ENCODE data around the gene LTA.

The LTA gene

GRCh38 chr6:31569861-31570536 is 2.1 kb upstream of the LTA start:
- no peak for DNase-seq (ENCODE audit: low read depth)

GRCh38 chr6:31573239-31574105 is 1.4 kb downstream of the LTA start:
- DNase-seq (ENCODE audit: low read depth) = no peak

- DNase-seq (ENCODE audit: low read depth) = no peak
Measured at GRCh38 chr6:31574106-31575061, 2.3 kb downstream of the LTA start.

DNA sequence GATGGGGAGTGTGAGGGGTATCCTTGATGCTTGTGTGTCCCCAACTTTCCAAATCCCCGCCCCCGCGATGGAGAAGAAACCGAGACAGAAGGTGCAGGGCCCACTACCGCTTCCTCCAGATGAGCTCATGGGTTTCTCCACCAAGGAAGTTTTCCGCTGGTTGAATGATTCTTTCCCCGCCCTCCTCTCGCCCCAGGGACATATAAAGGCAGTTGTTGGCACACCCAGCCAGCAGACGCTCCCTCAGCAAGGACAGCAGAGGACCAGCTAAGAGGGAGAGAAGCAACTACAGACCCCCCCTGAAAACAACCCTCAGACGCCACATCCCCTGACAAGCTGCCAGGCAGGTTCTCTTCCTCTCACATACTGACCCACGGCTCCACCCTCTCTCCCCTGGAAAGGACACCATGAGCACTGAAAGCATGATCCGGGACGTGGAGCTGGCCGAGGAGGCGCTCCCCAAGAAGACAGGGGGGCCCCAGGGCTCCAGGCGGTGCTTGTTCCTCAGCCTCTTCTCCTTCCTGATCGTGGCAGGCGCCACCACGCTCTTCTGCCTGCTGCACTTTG is 3.3 kb downstream of the LTA start, which contains the start of gene TNF:
TSS of gene TNF (plus strand) at position 231 of the 567 bp plus-strand sequence. CDS start at position 408, 177 bp downstream.
- DNase-seq (ENCODE audit: low read depth) = peak; percentile 76

DNA sequence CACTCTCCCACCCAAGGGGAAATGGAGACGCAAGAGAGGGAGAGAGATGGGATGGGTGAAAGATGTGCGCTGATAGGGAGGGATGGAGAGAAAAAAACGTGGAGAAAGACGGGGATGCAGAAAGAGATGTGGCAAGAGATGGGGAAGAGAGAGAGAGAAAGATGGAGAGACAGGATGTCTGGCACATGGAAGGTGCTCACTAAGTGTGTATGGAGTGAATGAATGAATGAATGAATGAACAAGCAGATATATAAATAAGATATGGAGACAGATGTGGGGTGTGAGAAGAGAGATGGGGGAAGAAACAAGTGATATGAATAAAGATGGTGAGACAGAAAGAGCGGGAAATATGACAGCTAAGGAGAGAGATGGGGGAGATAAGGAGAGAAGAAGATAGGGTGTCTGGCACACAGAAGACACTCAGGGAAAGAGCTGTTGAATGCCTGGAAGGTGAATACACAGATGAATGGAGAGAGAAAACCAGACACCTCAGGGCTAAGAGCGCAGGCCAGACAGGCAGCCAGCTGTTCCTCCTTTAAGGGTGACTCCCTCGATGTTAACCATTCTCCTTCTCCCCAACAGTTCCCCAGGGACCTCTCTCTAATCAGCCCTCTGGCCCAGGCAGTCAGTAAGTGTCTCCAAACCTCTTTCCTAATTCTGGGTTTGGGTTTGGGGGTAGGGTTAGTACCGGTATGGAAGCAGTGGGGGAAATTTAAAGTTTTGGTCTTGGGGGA is 4.0 kb downstream of the LTA start:
- DNase-seq (ENCODE audit: low read depth) = no peak

DNA sequence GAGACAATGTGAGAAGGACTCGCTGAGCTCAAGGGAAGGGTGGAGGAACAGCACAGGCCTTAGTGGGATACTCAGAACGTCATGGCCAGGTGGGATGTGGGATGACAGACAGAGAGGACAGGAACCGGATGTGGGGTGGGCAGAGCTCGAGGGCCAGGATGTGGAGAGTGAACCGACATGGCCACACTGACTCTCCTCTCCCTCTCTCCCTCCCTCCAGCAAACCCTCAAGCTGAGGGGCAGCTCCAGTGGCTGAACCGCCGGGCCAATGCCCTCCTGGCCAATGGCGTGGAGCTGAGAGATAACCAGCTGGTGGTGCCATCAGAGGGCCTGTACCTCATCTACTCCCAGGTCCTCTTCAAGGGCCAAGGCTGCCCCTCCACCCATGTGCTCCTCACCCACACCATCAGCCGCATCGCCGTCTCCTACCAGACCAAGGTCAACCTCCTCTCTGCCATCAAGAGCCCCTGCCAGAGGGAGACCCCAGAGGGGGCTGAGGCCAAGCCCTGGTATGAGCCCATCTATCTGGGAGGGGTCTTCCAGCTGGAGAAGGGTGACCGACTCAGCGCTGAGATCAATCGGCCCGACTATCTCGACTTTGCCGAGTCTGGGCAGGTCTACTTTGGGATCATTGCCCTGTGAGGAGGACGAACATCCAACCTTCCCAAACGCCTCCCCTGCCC is 4.9 kb downstream of the LTA start:
- peak; percentile 48 for DNase-seq (ENCODE audit: low read depth)

GRCh38 chr6:31577579-31577966 is 5.5 kb downstream of the LTA start:
- DNase-seq (ENCODE audit: low read depth) = no peak

- DNase-seq (ENCODE audit: low read depth) = no peak
Measured at GRCh38 chr6:31578184-31579118, 6.4 kb downstream of the LTA start.

GRCh38 chr6:31579119-31579505 is 7.0 kb downstream of the LTA start:
- no peak for DNase-seq (ENCODE audit: low read depth)

DNA sequence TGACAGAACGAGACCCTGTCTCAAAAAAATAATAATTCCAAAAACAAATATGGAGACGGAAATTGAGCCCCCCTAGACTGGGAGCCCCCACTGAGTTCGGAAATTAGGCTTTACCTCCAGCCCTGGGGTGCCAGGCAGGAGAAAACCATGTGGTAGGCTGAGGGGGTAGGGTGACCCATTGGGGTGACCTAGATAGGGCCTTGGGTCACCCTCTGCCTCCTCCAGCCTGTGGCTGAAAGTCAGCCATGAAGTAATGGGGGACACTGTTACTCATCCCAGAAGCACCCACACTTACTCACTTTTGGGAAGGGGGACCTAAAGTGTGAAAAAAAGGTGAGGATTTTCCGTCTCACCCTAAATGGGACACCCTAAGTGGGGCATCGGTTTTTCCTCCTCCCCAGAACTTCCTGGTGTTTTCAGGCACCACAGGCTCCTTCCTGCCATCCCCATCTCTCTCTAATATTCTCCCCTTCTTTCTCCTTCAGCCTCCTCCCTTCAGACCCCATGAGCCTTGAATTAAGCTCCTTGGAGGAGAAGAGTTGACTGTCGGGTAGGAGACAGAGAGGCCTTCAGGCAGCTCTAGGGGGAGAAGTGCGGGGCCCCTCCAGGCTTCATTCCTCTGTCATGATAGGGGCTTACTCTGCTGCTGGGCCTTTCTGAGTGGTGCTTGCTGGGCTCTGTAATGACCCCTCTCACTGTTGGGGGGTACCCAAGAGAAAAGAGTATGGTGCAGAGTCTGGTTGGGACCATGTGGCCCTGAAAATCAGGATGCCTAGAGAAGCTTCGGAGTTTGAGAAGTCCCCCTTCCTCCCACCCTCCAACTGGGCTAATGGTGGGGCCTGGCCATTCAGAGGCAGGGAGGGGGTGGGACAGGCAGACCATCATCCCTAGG is 7.7 kb downstream of the LTA start:
- no peak for DNase-seq (ENCODE audit: low read depth)

DNA sequence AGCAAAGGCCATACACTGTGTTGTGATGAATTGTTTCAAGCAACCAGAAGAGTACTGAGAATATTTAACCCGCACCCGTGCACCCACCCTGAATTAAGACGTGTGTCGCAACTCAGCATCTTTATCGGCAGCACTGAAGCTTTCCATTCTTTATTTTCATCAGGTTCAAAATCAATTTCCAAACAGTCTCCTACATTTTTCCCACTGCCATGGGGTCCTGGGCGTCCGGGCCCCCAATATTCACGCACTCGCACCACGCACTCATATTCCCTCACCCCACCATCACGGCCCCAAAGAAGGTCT is 8.3 kb downstream of the LTA start:
- no peak for DNase-seq (ENCODE audit: low read depth)

- DNase-seq (ENCODE audit: low read depth) = peak; percentile 73
Measured at GRCh38 chr6:31580807-31581433, 8.8 kb downstream of the LTA start.

DNA sequence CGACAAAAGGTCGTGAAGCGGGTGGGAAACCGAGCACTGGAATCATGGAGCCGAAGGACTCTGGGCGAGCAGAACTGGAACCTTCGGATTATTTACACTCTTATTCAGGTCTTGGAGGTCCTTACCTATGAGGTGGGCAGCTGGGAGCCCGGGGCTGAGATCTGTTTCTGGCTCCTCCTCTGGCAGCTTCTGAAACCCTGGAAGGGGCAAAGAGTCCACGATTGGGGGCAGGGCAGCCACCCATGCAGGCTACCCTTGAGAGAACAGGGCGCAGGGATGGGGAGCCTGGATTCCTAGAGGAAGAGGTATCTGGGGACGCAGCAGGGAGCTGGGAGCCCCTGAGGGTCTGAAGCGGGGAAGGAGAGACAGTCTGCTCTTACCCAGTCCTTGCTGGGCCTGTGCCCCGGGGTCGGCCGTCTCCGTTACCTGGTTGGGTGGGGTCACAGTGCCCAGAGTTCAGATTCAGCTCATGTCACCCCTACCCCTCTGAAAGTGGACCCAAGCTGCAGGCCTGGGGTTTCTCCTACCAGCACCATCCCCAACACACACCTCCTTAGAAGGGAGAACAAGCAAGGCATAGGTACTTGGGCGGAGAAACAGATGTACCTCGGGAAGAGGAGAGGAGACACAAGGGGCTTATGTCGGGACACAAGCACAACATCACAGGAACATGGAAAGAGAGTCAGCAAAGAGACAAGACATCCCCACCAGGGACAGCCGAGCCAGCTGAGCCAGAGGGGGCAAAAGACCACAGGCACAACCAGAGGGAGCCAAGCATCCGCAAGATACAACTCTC is 9.5 kb downstream of the LTA start:
- no peak for DNase-seq (ENCODE audit: low read depth)

DNA sequence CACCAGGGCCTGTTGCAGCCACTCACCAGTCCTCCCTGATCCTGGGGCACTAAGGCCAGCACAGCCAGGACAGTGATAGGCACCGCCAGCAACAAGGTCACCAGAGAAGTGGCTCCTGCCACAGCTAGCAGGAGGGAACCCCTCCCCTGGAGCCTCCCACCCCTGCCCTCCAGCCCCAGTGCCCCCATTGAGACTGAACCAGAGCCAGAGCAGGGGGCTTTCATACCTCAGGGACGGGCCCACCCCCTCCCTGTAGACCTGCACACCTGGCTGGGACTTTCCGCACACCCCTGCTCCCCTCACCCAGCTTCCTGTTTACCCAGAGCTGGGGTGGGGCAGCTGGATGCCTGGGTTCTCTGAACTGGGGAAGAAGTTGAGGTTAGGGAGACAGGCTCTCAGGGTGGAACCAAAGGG is 10.1 kb downstream of the LTA start, which contains the start of gene LTB:
TSS of gene LTB (minus strand) at position 195 of the 414 bp plus-strand sequence. CDS start at position 188, 7 bp downstream.
- DNase-seq (ENCODE audit: low read depth) = peak; percentile 70

- no peak for DNase-seq (ENCODE audit: low read depth)
Measured at GRCh38 chr6:31585491-31585890, 13.4 kb downstream of the LTA start.

- no peak for DNase-seq (ENCODE audit: low read depth)
Measured at GRCh38 chr6:31586008-31586407, 13.9 kb downstream of the LTA start, which contains the start of gene LST1. LST1 (plus strand) TSS chr6:31586277; CDS start chr6:31587300, 1,023 bp downstream.
